IMR-90 (cell line): ENCODE measurements around the gene MTUS2. TPM values are rescaled to one million over a fixed set of nuclear protein-coding genes. Genes with fewer than 3 reads are reported as not detected.

Source experiments
- ATAC-seq: fragments of 200-7000 bp; cut with Tn5 transposase; 2 replicates; pipeline ENCODE4 v1.9.1; 2020; ENCODE audit warnings: low read depth, mild to moderate bottlenecking, moderate library complexity
- BruUV-seq: library from RNA; stranded (reverse); fragments of 400-500 nt; replicated peaks from 2 replicates; lab custom pipeline; 2021; lab: Mats Ljungman, UMichigan
- CTCF ChIA-PET: fragments of 300-600 bp; formaldehyde crosslinking; extraction: SDS; loops from one replicate; lab custom pipeline; 2021; ENCODE audit warnings: antibody characterized with exemption; lab: Yijun Ruan, JAX
- POLR2A ChIA-PET: fragments of 300-600 bp; sonication (Branson Sonifier 250); formaldehyde crosslinking; loops from one replicate; lab custom pipeline; 2022; ENCODE audit warnings: antibody characterized with exemption; ENCODE audit not compliant: unreplicated experiment; lab: Charles Lee
- DNase-seq: peaks from one replicate; pipeline ENCODE4 v3.0.0; 2013
- H2AFZ ChIP-seq: replicated peaks from 2 replicates; pipeline ENCODE3; 2013; ENCODE audit warnings: low read length, mild to moderate bottlenecking; ENCODE audit not compliant: poor library complexity
- H2AK5ac ChIP-seq: 2 replicates; pipeline ENCODE4 v1.6.1; 2013; ENCODE audit warnings: low read depth, low read length, inconsistent platforms
- H2AK9ac ChIP-seq: replicated peaks from 2 replicates; pipeline ENCODE3; 2013; ENCODE audit warnings: mild to moderate bottlenecking, low read depth, low read length, moderate library complexity; ENCODE audit not compliant: poor library complexity
- H2BK120ac ChIP-seq: 2 replicates; pipeline ENCODE4 v1.6.1; 2013; ENCODE audit warnings: low read depth, low read length, inconsistent platforms
- H2BK15ac ChIP-seq: 3 replicates; pipeline ENCODE4 v1.6.1; 2013; ENCODE audit warnings: low read depth, low read length, inconsistent platforms
- H2BK20ac ChIP-seq: 2 replicates; pipeline ENCODE4 v1.6.1; 2013; ENCODE audit warnings: low read depth, mild to moderate bottlenecking, inconsistent platforms, low read length, moderate library complexity
- H2BK5ac ChIP-seq: 2 replicates; pipeline ENCODE4 v1.6.1; 2013; ENCODE audit warnings: mild to moderate bottlenecking, low read depth, low read length, inconsistent platforms; ENCODE audit not compliant: poor library complexity, severe bottlenecking
- H3K14ac ChIP-seq: replicated peaks from 2 replicates; pipeline ENCODE4 v1.6.1; 2013; ENCODE audit warnings: low read depth, low read length, inconsistent platforms
- H3K18ac ChIP-seq: 2 replicates; pipeline ENCODE4 v1.6.1; 2013; ENCODE audit warnings: low read depth, low read length, control low read depth
- H3K23ac ChIP-seq: 2 replicates; pipeline ENCODE4 v1.6.1; 2013; ENCODE audit warnings: low read depth, low read length, inconsistent platforms
- H3K27ac ChIP-seq: 2 replicates; pipeline ENCODE4 v1.5.1; 2013; ENCODE audit warnings: mild to moderate bottlenecking, control low read depth, low read length; ENCODE audit not compliant: insufficient read depth
- H3K27me3 ChIP-seq: 2 replicates; pipeline ENCODE4 v1.6.1; 2013; ENCODE audit warnings: low read length; ENCODE audit not compliant: control insufficient read depth, insufficient read depth
- H3K36me3 ChIP-seq: 2 replicates; pipeline ENCODE4 v1.6.1; 2013; ENCODE audit warnings: low read length, mixed read lengths; ENCODE audit not compliant: control insufficient read depth, insufficient read depth
- H3K4ac ChIP-seq: 2 replicates; pipeline ENCODE4 v1.6.1; 2013; ENCODE audit warnings: low read depth, low read length, inconsistent platforms
- H3K4me1 ChIP-seq: 2 replicates; pipeline ENCODE4 v1.6.1; 2013; ENCODE audit warnings: low read length, mixed read lengths; ENCODE audit not compliant: control insufficient read depth, insufficient read depth
- H3K4me2 ChIP-seq: 2 replicates; pipeline ENCODE4 v1.6.1; 2013; ENCODE audit warnings: low read depth, mild to moderate bottlenecking, control low read depth, low read length, moderate library complexity
- H3K4me3 ChIP-seq: 2 replicates; pipeline ENCODE4 v1.5.1; 2013; ENCODE audit warnings: low read depth, mild to moderate bottlenecking, control low read depth, low read length, moderate library complexity; ENCODE audit not compliant: insufficient read depth
- H3K56ac ChIP-seq: 2 replicates; pipeline ENCODE4 v1.6.1; 2013; ENCODE audit warnings: low read length, inconsistent platforms; ENCODE audit not compliant: insufficient read depth; ENCODE audit errors: extremely low read depth
- H3K79me1 ChIP-seq, 2 experiments: 2 replicates each; pipeline ENCODE4 v1.6.1; 2013; ENCODE audit warnings: low read length in 2 of 2, inconsistent platforms in 1 of 2, low read depth in 1 of 2
- H3K9ac ChIP-seq: 2 replicates; pipeline ENCODE4 v1.6.1; 2013; ENCODE audit warnings: low read depth, low read length, control low read depth
- H3K9me1 ChIP-seq: 2 replicates; pipeline ENCODE4 v1.6.1; 2013; ENCODE audit warnings: low read length, inconsistent platforms; ENCODE audit not compliant: insufficient read depth
- H3K9me3 ChIP-seq: 2 replicates; pipeline ENCODE4 v1.6.1; 2013; ENCODE audit warnings: low read length; ENCODE audit not compliant: control insufficient read depth, insufficient read depth
- H4K20me1 ChIP-seq: 2 replicates; pipeline ENCODE4 v1.6.1; 2013; ENCODE audit warnings: low read length, inconsistent platforms; ENCODE audit not compliant: insufficient read depth
- H4K5ac ChIP-seq: 2 replicates; pipeline ENCODE4 v1.6.1; 2013; ENCODE audit warnings: mild to moderate bottlenecking, low read depth, low read length, control low read depth
- H4K8ac ChIP-seq, 2 experiments: 2 replicates each; pipeline ENCODE4 v1.6.1; 2013; ENCODE audit warnings: low read depth in 2 of 2, low read length in 2 of 2, control low read depth in 1 of 2, inconsistent platforms in 1 of 2
- H4K91ac ChIP-seq: 2 replicates; pipeline ENCODE4 v1.6.1; 2013; ENCODE audit warnings: low read depth, low read length, inconsistent platforms; ENCODE audit not compliant: insufficient read depth
- BHLHE40 ChIP-seq: fragments of 150-350 bp; IDR thresholded peaks from 2 replicates; pipeline ENCODE4 v1.6.1; 2016; ENCODE audit warnings: mild to moderate bottlenecking, low read depth, low read length
- CEBPB ChIP-seq: IDR thresholded peaks from 2 replicates; pipeline ENCODE4 v1.6.1; 2012; ENCODE audit warnings: low read depth, low read length, improper control_type of control experiment
- CHD1 ChIP-seq: IDR thresholded peaks from 2 replicates; pipeline ENCODE4 v1.6.1; 2012; ENCODE audit warnings: low read depth, low read length, improper control_type of control experiment
- FOS ChIP-seq: fragments of 150-350 bp; IDR thresholded peaks from 2 replicates; pipeline ENCODE4 v1.6.1; 2016; ENCODE audit warnings: low read depth, low read length
- MAFK ChIP-seq: IDR thresholded peaks from 2 replicates; pipeline ENCODE4 v1.6.1; 2012; ENCODE audit warnings: low read depth, low read length, improper control_type of control experiment
- MAZ ChIP-seq: IDR thresholded peaks from 2 replicates; pipeline ENCODE4 v1.6.1; 2012; ENCODE audit warnings: low read depth, mild to moderate bottlenecking, low read length, improper control_type of control experiment, moderate library complexity, borderline replicate concordance
- MXI1 ChIP-seq: IDR thresholded peaks from 2 replicates; pipeline ENCODE4 v1.6.1; 2012; ENCODE audit warnings: low read depth, mild to moderate bottlenecking, low read length, moderate library complexity, borderline replicate concordance
- POLR2A ChIP-seq: IDR thresholded peaks from 2 replicates; pipeline ENCODE4 v1.6.1; 2012; ENCODE audit warnings: mild to moderate bottlenecking, low read depth, low read length
- RAD21 ChIP-seq: IDR thresholded peaks from 2 replicates; pipeline ENCODE4 v1.6.1; 2012; ENCODE audit warnings: low read length, improper control_type of control experiment
- RCOR1 ChIP-seq: IDR thresholded peaks from 2 replicates; pipeline ENCODE4 v1.6.1; 2012; ENCODE audit warnings: mild to moderate bottlenecking, low read length, improper control_type of control experiment; ENCODE audit not compliant: insufficient replicate concordance
- RFX5 ChIP-seq: IDR thresholded peaks from 2 replicates; pipeline ENCODE4 v1.8.0; 2012; ENCODE audit warnings: low read depth, mild to moderate bottlenecking, low read length, moderate library complexity
- SMC3 ChIP-seq: fragments of 150-350 bp; IDR thresholded peaks from 2 replicates; pipeline ENCODE4 v1.6.1; 2016; ENCODE audit warnings: low read depth, mild to moderate bottlenecking, antibody characterized with exemption, low read length, moderate library complexity
- WGBS, 2 experiments: methylation state at CpG; one replicate each; pipeline versions ENCODE4 v1.1.5 to v1.1.7; 2013; ENCODE audit warnings: missing lambda C conversion rate in 2 of 2; ENCODE audit not compliant: insufficient read length in 1 of 2; ENCODE audit errors: extremely low coverage in 2 of 2; 5-methylcytosine and 5-hydroxymethylcytosine counted together
- dilution Hi-C: fragments of 300-500 bp; cut with HindIII; formaldehyde crosslinking; loops from one replicate; pipeline ENCODE4 v1.14.3; 2018; ENCODE audit warnings: low sequenced_read_pairs; ENCODE audit not compliant: unreplicated experiment
- in situ Hi-C: fragments of 300-500 bp; cut with MboI; formaldehyde crosslinking; loops from 3 replicates; pipeline ENCODE4 v1.14.3; 2019; ENCODE audit warnings: low sequenced_read_pairs, inconsistent platforms, mixed read lengths
- intact Hi-C: fragments of 100-400 bp; cut with micrococcal nuclease; formaldehyde crosslinking; loops from 2 replicates; pipeline ENCODE4 v1.10.0; 2022
- polyA plus RNA-seq, 3 experiments: library from polyadenylated mRNA; depleted of rRNA; stranded (reverse); fragments of >200 nt; gene quantifications; 2 replicates each; pipeline ENCODE4 v1.2.3, GENCODE V29; 2012; ENCODE audit warnings: low replicate concordance in 1 of 3
- total RNA-seq: library from RNA; depleted of rRNA; stranded (reverse); fragments of >200 nt; gene quantifications from 2 replicates; pipeline ENCODE4 v1.2.3, GENCODE V29; 2012
- TF ChIP-seq, protein P1 (sequence below): conservative IDR thresholded peaks from 2 replicates; pipeline ENCODE4 v1.5.1; 2012; ENCODE audit warnings: mild to moderate bottlenecking, low read depth, low read length, improper control_type of control experiment
- TF ChIP-seq, protein P2 (sequence below): fragments of 150-350 bp; IDR thresholded peaks from 2 replicates; pipeline ENCODE4 v1.6.1; 2016; ENCODE audit warnings: low read depth, mild to moderate bottlenecking, low read length, moderate library complexity, borderline replicate concordance

Gene MTUS2
- total and polyA plus RNA-seq, 2 of the 4 experiments (the other 2 are of a cell fraction): under 0.01 to 0.02 TPM

DNA sequence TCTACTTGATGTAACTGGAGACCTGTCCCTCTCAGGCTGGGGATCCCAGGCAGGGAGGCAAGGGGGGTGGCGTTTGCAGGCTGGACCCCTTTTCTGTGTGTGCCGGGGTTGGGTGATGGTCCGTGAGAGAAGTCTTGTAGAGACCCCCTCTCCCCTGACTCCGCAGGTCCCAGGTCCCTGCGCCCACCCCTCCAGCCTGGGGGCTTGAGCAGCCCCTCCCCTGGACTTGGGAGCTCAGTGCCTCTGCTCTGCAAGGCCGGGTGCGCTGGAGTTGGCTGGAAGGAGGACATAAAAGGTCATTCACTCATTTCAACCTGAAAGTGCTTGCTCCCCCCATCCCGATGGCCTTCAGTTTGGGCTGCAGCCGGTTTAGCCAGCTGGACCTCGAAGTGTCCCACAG is 685.8 kb downstream of the MTUS2 start:
- in situ Hi-C loops: loop anchor here (5.0 kb wide), 1 partner anchor 206 kb away; no protein-coding TSS in a partner anchor
- peaks cover 12% of the 10 kb centered on the region for H4K20me1 ChIP-seq
- H3K14ac ChIP-seq: no peak overlapping the region

More for the DNA sequence above, 685.8 kb downstream of the MTUS2 start:
- Histone ChIP-seq H3K4ac (no peak overlapping the region), H2BK15ac (no peak overlapping the region), H2AK5ac (no peak overlapping the region), H3K56ac (no peak overlapping the region), H3K4me1 (no peaks in the 10 kb centered on the region; the same call in 1 of the 2 replicates), H2BK20ac (no peak overlapping the region), H3K27ac (no peak overlapping the region), H3K36me3 (0 out of 2 replicates have a peak, but pooled peaks cover 1% of the 10 kb centered on the region), H3K27me3 (peaks cover 5% of the 10 kb centered on the region; the same call in 1 of the 2 replicates), H4K91ac (no peak overlapping the region), H3K18ac (no peak overlapping the region), H4K8ac (no peak overlapping the region), H3K9me3 (no peaks in the 10 kb centered on the region), H2BK120ac (no peak overlapping the region), H4K5ac (no peak overlapping the region), H3K79me1 (no peaks in the 10 kb centered on the region), H2BK5ac (no peak overlapping the region), H3K4me2 (no peak overlapping the region), H3K9ac (no peak overlapping the region), H2AK9ac (no peak overlapping the region), H3K4me3 (no peak overlapping the region), H3K23ac (no peak overlapping the region), H2AFZ (no peak overlapping the region), H3K9me1 (no peaks in the 10 kb centered on the region)
- dilution Hi-C loops: no loop called here
- intact Hi-C loops: loop anchor here (5.0 kb wide), 1 partner anchor 416 kb away; no protein-coding TSS in a partner anchor
- 80% methylated on average over 4 of the region's 10 CpGs; no CpG with 5 or more reads in 1 of the 2 experiments for WGBS, 2 experiments
- ChIA-PET CTCF (no interaction called here), POLR2A (no interaction called here)
- ATAC-seq (no peak), DNase-seq (no peak)
- TF ChIP-seq BHLHE40: no peak
- no peak for TF ChIP-seq SMC3
- TF ChIP-seq MAZ: no peak
- no peak for TF ChIP-seq CEBPB
- TF ChIP-seq MAFK: no peak
- no peak for TF ChIP-seq POLR2A
- TF ChIP-seq, protein P1, sequence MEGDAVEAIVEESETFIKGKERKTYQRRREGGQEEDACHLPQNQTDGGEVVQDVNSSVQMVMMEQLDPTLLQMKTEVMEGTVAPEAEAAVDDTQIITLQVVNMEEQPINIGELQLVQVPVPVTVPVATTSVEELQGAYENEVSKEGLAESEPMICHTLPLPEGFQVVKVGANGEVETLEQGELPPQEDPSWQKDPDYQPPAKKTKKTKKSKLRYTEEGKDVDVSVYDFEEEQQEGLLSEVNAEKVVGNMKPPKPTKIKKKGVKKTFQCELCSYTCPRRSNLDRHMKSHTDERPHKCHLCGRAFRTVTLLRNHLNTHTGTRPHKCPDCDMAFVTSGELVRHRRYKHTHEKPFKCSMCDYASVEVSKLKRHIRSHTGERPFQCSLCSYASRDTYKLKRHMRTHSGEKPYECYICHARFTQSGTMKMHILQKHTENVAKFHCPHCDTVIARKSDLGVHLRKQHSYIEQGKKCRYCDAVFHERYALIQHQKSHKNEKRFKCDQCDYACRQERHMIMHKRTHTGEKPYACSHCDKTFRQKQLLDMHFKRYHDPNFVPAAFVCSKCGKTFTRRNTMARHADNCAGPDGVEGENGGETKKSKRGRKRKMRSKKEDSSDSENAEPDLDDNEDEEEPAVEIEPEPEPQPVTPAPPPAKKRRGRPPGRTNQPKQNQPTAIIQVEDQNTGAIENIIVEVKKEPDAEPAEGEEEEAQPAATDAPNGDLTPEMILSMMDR: no peak
- TF ChIP-seq CHD1: no peak
- no peak for TF ChIP-seq FOS
- no peak for TF ChIP-seq RCOR1
- TF ChIP-seq RFX5: no peak
- TF ChIP-seq, protein P2, sequence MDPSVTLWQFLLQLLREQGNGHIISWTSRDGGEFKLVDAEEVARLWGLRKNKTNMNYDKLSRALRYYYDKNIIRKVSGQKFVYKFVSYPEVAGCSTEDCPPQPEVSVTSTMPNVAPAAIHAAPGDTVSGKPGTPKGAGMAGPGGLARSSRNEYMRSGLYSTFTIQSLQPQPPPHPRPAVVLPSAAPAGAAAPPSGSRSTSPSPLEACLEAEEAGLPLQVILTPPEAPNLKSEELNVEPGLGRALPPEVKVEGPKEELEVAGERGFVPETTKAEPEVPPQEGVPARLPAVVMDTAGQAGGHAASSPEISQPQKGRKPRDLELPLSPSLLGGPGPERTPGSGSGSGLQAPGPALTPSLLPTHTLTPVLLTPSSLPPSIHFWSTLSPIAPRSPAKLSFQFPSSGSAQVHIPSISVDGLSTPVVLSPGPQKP: no peak
- TF ChIP-seq RAD21: no peak
- TF ChIP-seq MXI1: no peak
- BruUV-seq: no TSS peak
